Lung (tissue), 12 donors: ENCODE data around the gene PCDHGB3. TPM values are rescaled to one million over a fixed set of nuclear protein-coding genes. Genes with fewer than 3 reads are reported as not detected.

Experiments used
- ATAC-seq: fragments of 200-7000 bp; cut with Tn5 transposase; one replicate; pipeline ENCODE4 v1.9.1; 2020; ENCODE audit warnings: moderate number of reproducible peaks; ENCODE audit not compliant: insufficient read depth, low FRiP score
- DNase-seq, 3 donors: peaks; one replicate each; pipeline ENCODE4 v3.0.0-alpha.2; 2013 to 2017
- H3K27ac ChIP-seq, 2 donors: one replicate each; pipeline ENCODE4 v1.5.1; 2013; ENCODE audit warnings: mild to moderate bottlenecking in 2 of 2, moderate library complexity in 2 of 2, control low read depth in 1 of 2, inconsistent platforms in 1 of 2, low read depth in 1 of 2, low read length in 1 of 2
- H3K27me3 ChIP-seq, 3 donors: one replicate each; pipeline ENCODE4 v1.5.1; 2013; ENCODE audit warnings: low read length in 2 of 3; ENCODE audit not compliant: control insufficient read depth in 3 of 3, insufficient read depth in 3 of 3
- H3K36me3 ChIP-seq, 4 donors: one replicate each; pipeline ENCODE4 v1.5.1; 2013; ENCODE audit warnings: low read length in 4 of 4, mild to moderate bottlenecking in 1 of 4, moderate library complexity in 1 of 4; ENCODE audit not compliant: control insufficient read depth in 4 of 4, insufficient read depth in 4 of 4
- H3K4me1 ChIP-seq, 5 donors: one replicate each; pipeline ENCODE4 v1.5.1; 2013; ENCODE audit warnings: low read length in 5 of 5, mild to moderate bottlenecking in 2 of 5, moderate library complexity in 1 of 5; ENCODE audit not compliant: control insufficient read depth in 5 of 5, insufficient read depth in 5 of 5
- H3K4me3 ChIP-seq: one replicate; pipeline ENCODE4 v1.5.1; 2013; ENCODE audit warnings: mild to moderate bottlenecking, control low read depth, moderate library complexity
- H3K9ac ChIP-seq, 2 donors: one replicate each; pipeline ENCODE4 v1.5.1; 2013; ENCODE audit warnings: low read length in 2 of 2, control low read depth in 1 of 2; ENCODE audit not compliant: insufficient read depth in 1 of 2
- H3K9me3 ChIP-seq, 4 donors: one replicate each; pipeline ENCODE4 v1.5.1; 2013; ENCODE audit warnings: low read length in 3 of 4, mild to moderate bottlenecking in 1 of 4, moderate library complexity in 1 of 4; ENCODE audit not compliant: control insufficient read depth in 4 of 4, insufficient read depth in 3 of 4
- CTCF ChIP-seq: IDR thresholded peaks from 2 replicates; pipeline ENCODE4 v1.5.1; 2012; ENCODE audit warnings: mild to moderate bottlenecking; ENCODE audit errors: control extremely low read depth, extremely low read depth
- WGBS, 2 donors: extraction: QIAGEN DNeasy Blood & Tissue Kit; methylation state at CpG; one replicate each; pipeline ENCODE4 v1.1.7; 2013; 5-methylcytosine and 5-hydroxymethylcytosine counted together
- polyA plus RNA-seq, 2 donors: library from polyadenylated mRNA; stranded (reverse); fragments of 200-250 nt; gene quantifications; one replicate each; pipeline ENCODE4 v1.2.1, GENCODE V29; 2013
- total RNA-seq, 2 donors: library from RNA; depleted of rRNA in 1 of 2; stranded (reverse); fragments of >200 nt in 1 of 2; gene quantifications; one replicate each; pipeline ENCODE4 v1.2.1, GENCODE V29; 2014 to 2021
- donor health status: control.
- donor health status: control.
- donor health status: Bipolar disorder and iron deficiency.
- donor health status: healthy.
- donor health status: DM: yes; HTN: yes; CAD: no.

Gene PCDHGB3
- total and polyA plus RNA-seq, 4 donors: 0.18 to 7.9 (median 1.7) TPM

GRCh38 chr5:141421489-141421855 is 51.4 kb downstream of the PCDHGB3 start:
- no peak overlapping the region for H3K4me3 ChIP-seq
- peaks cover 0 to 39% (median under 1%) of the 10 kb centered on the region in 4 donors for H3K36me3 ChIP-seq
- no peak overlapping the region for H3K9ac ChIP-seq
- TF ChIP-seq CTCF: no peak
- WGBS, 2 donors: 8 to 14% methylated on average over 13 of the region's 13 CpGs
- H3K27ac ChIP-seq: no peak overlapping the region
- DNase-seq: no peak
- H3K9me3 ChIP-seq: peaks cover 5 to 53% (median 38%) of the 10 kb centered on the region in 4 donors
- peaks cover 0 to 3% (median 0%) of the 10 kb centered on the region in 5 donors for H3K4me1 ChIP-seq
- H3K27me3 ChIP-seq: peaks cover 0 to 4% (median 0%) of the 10 kb centered on the region in 3 donors
- no peak for ATAC-seq

Other genes with a start within 250 kb of the PCDHGB3 start
Only the 30 nearest of the 37 such genes appear.
- gene PCDHB9, start 183.1 kb upstream of the PCDHGB3 start, total RNA-seq: 1 to 10 TPM; 1.8 to 3.1 TPM
- under 1 TPM; 0.37 to 0.38 TPM for gene PCDHB9, start 183.1 kb upstream of the PCDHGB3 start, polyA plus RNA-seq
- 1 to 10 TPM; 1.9 to 6.3 TPM for gene PCDHB10, start 177.9 kb upstream of the PCDHGB3 start, total RNA-seq
- gene PCDHB10, start 177.9 kb upstream of the PCDHGB3 start, polyA plus RNA-seq: under 1 TPM; 0.53 to 0.63 TPM
- 1 to 10 TPM; 2.2 to 9.6 TPM for gene PCDHB11, start 170.6 kb upstream of the PCDHGB3 start, total RNA-seq
- under 1 TPM; 0.44 to 0.53 TPM for gene PCDHB11, start 170.6 kb upstream of the PCDHGB3 start, polyA plus RNA-seq
- 10 to 100 TPM in 1 of 2 donors, 1 to 10 TPM in 1; 2.8 to 10.1 TPM for gene PCDHB12, start 161.5 kb upstream of the PCDHGB3 start, total RNA-seq
- under 1 TPM; 0.47 to 0.71 TPM for gene PCDHB12, start 161.5 kb upstream of the PCDHGB3 start, polyA plus RNA-seq
- gene PCDHB13, start 156.3 kb upstream of the PCDHGB3 start, total RNA-seq: 1 to 10 TPM; 3.3 to 7.7 TPM
- gene PCDHB13, start 156.3 kb upstream of the PCDHGB3 start, polyA plus RNA-seq: under 1 TPM; 0.58 to 0.59 TPM
- gene PCDHB14, start 146.9 kb upstream of the PCDHGB3 start, total RNA-seq: 10 to 100 TPM in 1 of 2 donors, 1 to 10 TPM in 1; 2.8 to 10.6 TPM
- gene PCDHB14, start 146.9 kb upstream of the PCDHGB3 start, polyA plus RNA-seq: 1 to 10 TPM in 1 of 2 donors, under 1 TPM in 1; 0.67 to 1.2 TPM
- 1 to 10 TPM; 3.2 to 8.0 TPM for gene PCDHB15, start 124.8 kb upstream of the PCDHGB3 start, total RNA-seq
- 1 to 10 TPM; 1.4 to 1.8 TPM for gene PCDHB15, start 124.8 kb upstream of the PCDHGB3 start, polyA plus RNA-seq
- under 1 TPM; 0.17 to 0.83 TPM for gene SLC25A2, start 66.2 kb upstream of the PCDHGB3 start, total RNA-seq
- gene SLC25A2, start 66.2 kb upstream of the PCDHGB3 start, polyA plus RNA-seq: under 1 TPM; 0.05 to 0.22 TPM
- 10 to 100 TPM; 51.4 to 97.1 TPM for gene TAF7, start 49.5 kb upstream of the PCDHGB3 start, total RNA-seq
- 10 to 100 TPM; 29.9 to 76.2 TPM for gene TAF7, start 49.5 kb upstream of the PCDHGB3 start, polyA plus RNA-seq
- gene PCDHGA1, start 39.7 kb upstream of the PCDHGB3 start, total RNA-seq: under 1 TPM; 0.57 to 0.71 TPM
- gene PCDHGA1, start 39.7 kb upstream of the PCDHGB3 start, polyA plus RNA-seq: under 1 TPM; 0.15 to 0.16 TPM
- gene PCDHGA2, start 31.5 kb upstream of the PCDHGB3 start, total RNA-seq: 1 to 10 TPM; 5.5 to 7.7 TPM
- gene PCDHGA2, start 31.5 kb upstream of the PCDHGB3 start, polyA plus RNA-seq: 1 to 10 TPM in 1 of 2 donors, under 1 TPM in 1; 0.39 to 1.1 TPM
- 1 to 10 TPM; 2.1 to 5.1 TPM for gene PCDHGA3, start 26.4 kb upstream of the PCDHGB3 start, total RNA-seq
- under 1 TPM; 0.26 to 0.45 TPM for gene PCDHGA3, start 26.4 kb upstream of the PCDHGB3 start, polyA plus RNA-seq
- gene PCDHGB1, start 20.1 kb upstream of the PCDHGB3 start, total RNA-seq: 1 to 10 TPM; 2.4 to 8.4 TPM
- under 1 TPM; 0.17 to 0.20 TPM for gene PCDHGB1, start 20.1 kb upstream of the PCDHGB3 start, polyA plus RNA-seq
- gene PCDHGA4, start 15.2 kb upstream of the PCDHGB3 start, total RNA-seq: 1 to 10 TPM; 4.6 to 7.0 TPM
- gene PCDHGA4, start 15.2 kb upstream of the PCDHGB3 start, polyA plus RNA-seq: under 1 TPM; 0.35 to 0.48 TPM
- gene PCDHGB2, start 10.2 kb upstream of the PCDHGB3 start, total RNA-seq: 10 to 100 TPM in 1 of 2 donors, 1 to 10 TPM in 1; 4.6 to 10.1 TPM
- under 1 TPM; 0.28 to 0.48 TPM for gene PCDHGB2, start 10.2 kb upstream of the PCDHGB3 start, polyA plus RNA-seq
- gene PCDHGA5, start 6.1 kb upstream of the PCDHGB3 start, total RNA-seq: 1 to 10 TPM; 2.9 to 9.3 TPM
- under 1 TPM; 0.31 to 0.32 TPM for gene PCDHGA5, start 6.1 kb upstream of the PCDHGB3 start, polyA plus RNA-seq
- gene PCDHGA6, start 3.6 kb downstream of the PCDHGB3 start, total RNA-seq: 1 to 10 TPM; 4.9 to 8.5 TPM
- under 1 TPM; 0.59 to 0.96 TPM for gene PCDHGA6, start 3.6 kb downstream of the PCDHGB3 start, polyA plus RNA-seq
- gene PCDHGA7, start 12.5 kb downstream of the PCDHGB3 start, total RNA-seq: 1 to 10 TPM; 2.9 to 6.3 TPM
- gene PCDHGA7, start 12.5 kb downstream of the PCDHGB3 start, polyA plus RNA-seq: under 1 TPM; 0.23 to 0.30 TPM
- 10 to 100 TPM in 1 of 2 donors, 1 to 10 TPM in 1; 6.9 to 12.1 TPM for gene PCDHGB4, start 17.5 kb downstream of the PCDHGB3 start, total RNA-seq
- gene PCDHGB4, start 17.5 kb downstream of the PCDHGB3 start, polyA plus RNA-seq: 1 to 10 TPM in 1 of 2 donors, under 1 TPM in 1; 0.31 to 1.0 TPM
- 1 to 10 TPM; 1.9 to 7.3 TPM for gene PCDHGA8, start 22.4 kb downstream of the PCDHGB3 start, total RNA-seq
- under 1 TPM; 0.06 to 0.18 TPM for gene PCDHGA8, start 22.4 kb downstream of the PCDHGB3 start, polyA plus RNA-seq
- 10 to 100 TPM in 1 of 2 donors, 1 to 10 TPM in 1; 10.0 to 14.3 TPM for gene PCDHGB5, start 27.7 kb downstream of the PCDHGB3 start, total RNA-seq
- 1 to 10 TPM; 1.2 to 2.5 TPM for gene PCDHGB5, start 27.7 kb downstream of the PCDHGB3 start, polyA plus RNA-seq
- 10 to 100 TPM in 1 of 2 donors, 1 to 10 TPM in 1; 4.8 to 13.8 TPM for gene PCDHGA9, start 32.5 kb downstream of the PCDHGB3 start, total RNA-seq
- under 1 TPM; 0.59 to 0.90 TPM for gene PCDHGA9, start 32.5 kb downstream of the PCDHGB3 start, polyA plus RNA-seq
- gene PCDHGB6, start 37.8 kb downstream of the PCDHGB3 start, total RNA-seq: 10 to 100 TPM in 1 of 2 donors, 1 to 10 TPM in 1; 6.1 to 11.6 TPM
- 1 to 10 TPM; 1.1 to 2.2 TPM for gene PCDHGB6, start 37.8 kb downstream of the PCDHGB3 start, polyA plus RNA-seq
- gene PCDHGA10, start 42.7 kb downstream of the PCDHGB3 start, total RNA-seq: 10 to 100 TPM in 1 of 2 donors, 1 to 10 TPM in 1; 5.7 to 12.9 TPM
- gene PCDHGA10, start 42.7 kb downstream of the PCDHGB3 start, polyA plus RNA-seq: under 1 TPM; 0.89 to 0.96 TPM
- gene PCDHGB7, start 47.4 kb downstream of the PCDHGB3 start, total RNA-seq: 10 to 100 TPM; 16.6 to 18.1 TPM
- gene PCDHGB7, start 47.4 kb downstream of the PCDHGB3 start, polyA plus RNA-seq: 1 to 10 TPM; 1.6 to 4.7 TPM
- 10 to 100 TPM in 1 of 2 donors, 1 to 10 TPM in 1; 3.8 to 11.1 TPM for gene PCDHGA11, start 50.8 kb downstream of the PCDHGB3 start, total RNA-seq
- under 1 TPM; 0.65 to 0.81 TPM for gene PCDHGA11, start 50.8 kb downstream of the PCDHGB3 start, polyA plus RNA-seq
- 1 to 10 TPM; 5.6 to 7.9 TPM for gene PCDHGA12, start 60.3 kb downstream of the PCDHGB3 start, total RNA-seq
- gene PCDHGA12, start 60.3 kb downstream of the PCDHGB3 start, polyA plus RNA-seq: 1 to 10 TPM; 1.2 to 1.6 TPM
- gene PCDHGC3, start 105.7 kb downstream of the PCDHGB3 start, total RNA-seq: 100 to 1,000 TPM in 1 of 2 donors, 10 to 100 TPM in 1; 63.9 to 116 TPM
- gene PCDHGC3, start 105.7 kb downstream of the PCDHGB3 start, polyA plus RNA-seq: 10 to 100 TPM; 44.8 to 73.4 TPM
- 1 to 10 TPM; 3.1 to 8.7 TPM for gene PCDHGC4, start 114.8 kb downstream of the PCDHGB3 start, total RNA-seq
- under 1 TPM; 0.08 to 0.24 TPM for gene PCDHGC4, start 114.8 kb downstream of the PCDHGB3 start, polyA plus RNA-seq
- 1 to 10 TPM; 2.7 to 5.1 TPM for gene PCDHGC5, start 118.8 kb downstream of the PCDHGB3 start, total RNA-seq
- gene PCDHGC5, start 118.8 kb downstream of the PCDHGB3 start, polyA plus RNA-seq: under 1 TPM; 0.14 to 0.39 TPM